HG02943 (cell line): ENCODE measurements around the gene AUNIP.

Source experiments
- ATAC-seq: cut with Tn5 transposase; IDR thresholded peaks from one replicate; pipeline ENCODE4 v1.9.1; 2021; ENCODE audit warnings: mild to moderate bottlenecking, low read depth, moderate library complexity; ENCODE audit not compliant: unreplicated experiment

The AUNIP gene

DNA sequence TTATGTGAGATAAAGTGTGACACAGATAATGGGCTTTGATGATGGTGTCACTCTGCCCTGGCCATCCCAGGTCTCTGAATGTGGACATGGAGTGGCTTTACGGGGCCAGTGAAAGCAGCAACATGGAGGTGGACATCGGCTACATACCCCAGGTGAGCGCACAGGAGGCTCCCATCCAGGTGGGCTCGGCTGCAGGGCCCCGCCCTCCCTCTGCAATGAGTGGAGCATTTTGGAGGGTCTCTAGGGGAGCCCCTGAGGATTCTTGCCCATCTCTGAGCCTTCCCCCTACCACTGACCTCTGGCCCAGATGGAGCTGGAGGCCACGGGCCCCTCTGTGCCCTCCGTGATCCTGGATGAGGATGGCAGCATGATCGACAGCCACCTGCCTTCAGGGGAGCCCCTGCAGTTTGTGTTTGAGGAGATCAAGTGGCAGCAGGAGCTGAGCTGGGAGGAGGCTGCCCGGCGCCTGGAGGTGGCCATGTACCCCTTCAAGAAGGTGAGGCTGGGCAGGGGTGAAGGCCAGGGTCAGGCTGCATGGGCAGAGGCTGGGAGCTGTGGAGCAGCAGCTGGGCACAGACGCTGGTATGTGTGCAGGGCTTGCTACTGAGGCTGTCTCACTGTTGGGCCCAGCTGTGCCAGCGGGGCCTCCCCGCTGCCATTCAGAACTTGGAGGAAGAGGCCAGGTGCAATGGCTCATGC lies 47.7 kb downstream of the AUNIP start:
- ATAC-seq, result no peak

DNA sequence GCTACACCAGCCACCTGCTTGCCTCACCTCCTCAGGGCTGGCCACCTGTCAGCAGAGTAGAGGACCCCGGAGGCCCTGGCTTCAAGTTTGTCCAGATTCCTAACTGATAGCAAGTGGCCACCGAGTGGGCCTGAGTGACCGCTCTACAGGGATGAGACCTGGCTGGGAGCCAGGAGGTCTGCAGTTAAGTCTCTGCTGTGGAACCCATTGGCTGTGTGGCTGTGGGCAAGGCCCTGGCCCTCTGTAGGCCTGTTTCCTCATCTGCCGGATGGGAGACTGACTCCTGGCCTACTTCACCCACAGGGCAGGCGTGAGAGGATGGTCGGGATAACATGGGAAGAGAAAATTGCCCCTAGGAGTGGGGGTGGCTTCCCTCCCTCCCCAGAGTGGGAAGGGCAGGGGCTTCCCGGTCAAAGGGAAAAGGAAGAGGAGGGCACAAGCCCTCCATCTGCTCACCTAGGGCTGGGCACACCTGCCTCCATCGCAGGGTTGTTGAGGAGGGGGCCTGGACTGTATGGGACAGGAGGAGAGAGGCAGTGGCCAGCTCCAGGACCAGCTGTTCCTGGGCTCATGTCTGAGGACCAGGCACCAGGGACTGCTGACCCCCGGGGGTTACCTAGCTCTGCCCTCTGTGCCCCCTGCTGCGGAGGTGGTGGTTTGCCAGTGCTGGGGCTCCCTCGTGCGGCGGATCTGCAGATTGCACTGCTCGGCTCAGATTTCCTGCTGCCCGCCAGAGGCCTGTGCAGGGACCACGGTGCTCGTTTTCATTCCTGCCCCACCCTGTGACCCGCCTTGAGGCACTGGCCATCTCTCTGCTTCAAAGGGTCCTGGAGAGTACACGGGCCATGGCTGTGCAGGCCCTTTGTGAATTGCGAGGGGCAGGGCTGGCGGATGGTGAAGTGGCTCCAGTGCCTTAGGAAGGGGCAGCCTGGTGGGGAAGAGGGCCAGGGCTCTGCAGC lies 48.6 kb downstream of the AUNIP start:
- ATAC-seq, result no peak

DNA sequence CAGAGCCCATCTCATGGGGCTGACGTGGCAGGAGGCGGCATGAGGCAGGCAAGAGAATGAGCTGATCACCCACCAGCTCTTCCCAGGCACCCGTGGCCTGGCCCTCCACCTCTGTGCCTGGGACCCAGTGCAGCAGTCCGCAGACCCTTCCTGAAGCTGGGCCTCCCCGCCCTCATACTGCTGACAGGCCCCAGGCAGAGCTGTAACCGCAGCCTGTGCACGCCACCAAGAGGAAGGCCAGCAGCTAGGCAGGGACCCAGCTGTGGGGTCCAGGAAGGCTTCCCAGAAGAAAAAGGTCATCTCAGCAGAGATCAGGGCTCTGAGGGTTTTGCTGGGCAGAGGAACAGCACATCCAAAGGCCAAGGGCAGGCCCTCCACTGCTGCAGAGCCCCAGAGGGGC lies 49.3 kb downstream of the AUNIP start:
- ATAC-seq, result no peak

DNA sequence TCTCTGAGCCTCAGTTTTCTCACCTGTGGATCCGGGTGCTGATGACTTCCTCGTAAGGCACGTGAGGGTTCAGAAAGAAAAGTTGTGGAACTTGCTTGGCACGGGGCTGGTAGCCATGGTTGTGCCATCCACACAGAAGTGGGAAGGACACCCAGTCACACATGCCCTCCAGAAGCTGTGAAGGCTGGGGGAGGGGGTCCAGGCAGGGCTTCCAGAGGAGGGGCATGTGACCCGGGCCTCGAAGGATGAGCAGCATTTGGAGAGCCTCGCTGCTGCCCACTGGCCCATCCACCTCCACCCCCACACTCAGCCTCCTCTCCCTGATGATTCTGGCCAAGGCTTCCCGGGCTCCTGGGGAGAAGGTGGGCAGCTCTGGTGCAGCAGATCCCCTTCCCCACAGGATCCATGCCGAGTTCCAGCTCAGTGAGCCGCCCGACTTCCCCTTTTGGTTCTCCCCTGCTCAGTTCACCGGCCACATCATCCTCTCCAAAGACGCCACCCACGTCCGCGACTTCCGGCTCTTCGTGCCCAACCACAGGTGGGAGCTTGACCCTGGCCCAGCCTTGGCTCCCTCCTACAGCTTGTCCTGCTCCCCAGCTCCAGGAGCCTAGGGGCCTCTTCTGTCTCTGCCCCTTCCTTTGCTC lies 49.9 kb downstream of the AUNIP start:
- ATAC-seq, result no peak

DNA sequence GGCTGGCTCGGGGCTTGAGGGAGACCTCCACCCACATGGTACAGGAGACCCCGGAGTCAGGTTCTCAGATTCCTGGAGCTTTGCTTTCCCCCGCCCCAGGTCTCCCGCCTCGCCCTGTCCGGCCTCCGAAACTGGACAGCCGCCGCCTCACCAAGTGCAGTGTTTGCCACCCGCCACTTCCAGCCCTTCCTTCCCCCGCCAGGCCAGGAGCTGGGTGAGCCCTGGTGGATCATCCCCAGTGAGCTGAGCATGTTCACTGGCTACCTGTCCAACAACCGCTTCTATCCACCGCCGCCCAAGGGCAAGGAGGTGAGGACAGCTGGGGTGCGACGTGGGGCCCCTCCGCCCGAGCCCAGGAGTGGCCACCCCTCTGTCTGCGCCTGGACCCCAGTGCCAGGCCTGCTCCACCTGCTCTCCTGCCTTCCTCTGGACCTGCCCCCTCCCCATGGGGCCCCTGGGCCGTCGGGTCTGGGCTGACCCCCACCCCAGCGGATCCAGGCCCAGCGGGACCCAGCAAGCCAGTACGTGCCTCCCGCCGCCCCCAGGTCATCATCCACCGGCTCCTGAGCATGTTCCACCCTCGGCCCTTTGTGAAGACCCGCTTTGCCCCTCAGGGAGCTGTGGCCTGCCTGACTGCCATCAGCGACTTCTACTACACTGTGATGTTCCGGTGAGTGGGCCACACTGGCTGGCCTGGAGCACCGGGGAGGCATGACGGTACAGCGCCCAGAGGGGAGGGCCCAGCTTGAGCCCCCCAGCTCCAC lies 50.6 kb downstream of the AUNIP start:
- ATAC-seq, result no peak

DNA sequence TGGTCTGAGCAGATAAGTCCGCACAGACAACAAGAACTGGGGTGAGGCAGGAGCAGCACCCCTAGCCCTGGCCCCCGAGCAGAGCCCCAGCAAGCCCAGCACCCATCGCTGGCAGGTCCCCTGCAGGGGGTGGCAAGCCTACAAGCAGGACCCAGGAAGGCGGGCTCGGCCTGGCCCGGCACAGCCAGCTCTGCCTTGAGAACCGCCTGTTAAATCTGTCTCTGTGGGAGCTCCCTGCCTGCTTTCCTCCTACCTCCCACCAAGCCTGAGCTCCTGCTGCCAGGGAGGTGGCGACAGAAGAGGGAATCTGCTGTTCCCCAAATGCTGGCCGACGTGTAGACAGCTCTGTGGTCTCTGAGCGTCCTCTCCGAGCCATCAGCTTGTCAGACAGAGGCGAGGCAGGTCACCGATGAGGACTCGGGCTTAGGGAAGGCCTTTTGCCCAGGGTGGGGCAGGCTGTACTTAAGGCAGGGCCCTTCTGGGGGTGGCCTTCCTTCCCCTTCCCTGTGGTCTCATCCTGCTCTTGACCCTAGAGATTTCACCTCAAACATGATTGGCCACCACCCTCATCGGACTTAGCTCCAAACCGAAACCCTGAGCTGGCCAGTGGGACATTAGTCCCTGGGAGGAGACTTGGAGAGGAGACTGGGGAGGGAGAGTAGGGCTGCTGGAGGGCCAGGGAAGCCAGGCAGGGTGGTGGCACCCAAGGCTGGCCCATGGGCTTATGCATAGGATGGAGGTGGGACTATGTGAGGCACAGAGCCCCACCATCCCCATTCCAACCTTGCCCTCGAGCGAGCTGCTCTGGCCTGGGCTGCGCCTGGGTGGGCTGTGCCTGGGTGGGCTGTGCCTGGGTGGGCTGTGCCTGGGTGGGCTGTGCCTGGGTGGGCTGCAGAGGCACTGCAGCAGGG lies 51.5 kb downstream of the AUNIP start:
- no peak for ATAC-seq

DNA sequence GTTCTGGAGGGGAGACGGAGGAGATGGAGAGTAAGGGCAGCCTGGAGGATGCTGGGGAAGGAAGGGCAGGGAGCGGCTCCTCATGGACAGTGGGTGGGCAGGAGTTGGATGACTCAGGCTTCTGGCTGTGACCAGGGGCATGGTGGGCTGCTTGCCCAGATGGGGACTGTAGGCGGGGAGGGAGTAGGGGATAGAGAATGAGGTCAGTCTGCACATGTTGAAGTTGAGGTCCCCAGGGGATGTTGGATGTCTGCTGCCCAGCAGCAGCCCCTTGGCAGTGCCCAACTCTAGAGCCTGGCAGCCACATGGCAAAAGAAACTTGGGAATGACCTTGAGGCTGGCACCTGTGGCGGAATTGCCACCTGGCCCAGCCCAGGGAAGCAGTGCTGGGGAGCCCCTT lies 52.8 kb downstream of the AUNIP start:
- ATAC-seq, result no peak

DNA sequence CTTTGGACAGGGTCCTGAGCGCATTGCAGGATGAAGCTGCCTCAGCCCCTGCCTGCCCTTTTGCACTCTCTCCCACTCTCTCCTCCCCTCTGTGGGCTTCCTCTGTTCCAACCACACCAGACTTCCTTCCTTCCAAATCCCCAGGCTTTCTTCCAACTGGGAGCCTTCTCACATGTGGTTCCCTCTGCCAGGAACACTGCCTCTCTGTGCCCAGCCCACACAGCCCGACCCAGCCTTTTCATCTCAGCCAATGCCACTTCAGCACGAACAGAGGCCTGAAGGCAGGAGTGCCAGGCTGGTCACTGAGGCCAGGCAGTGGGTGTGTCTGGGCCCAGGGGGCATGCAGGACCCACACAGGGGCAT lies 53.4 kb downstream of the AUNIP start:
- no peak for ATAC-seq

DNA sequence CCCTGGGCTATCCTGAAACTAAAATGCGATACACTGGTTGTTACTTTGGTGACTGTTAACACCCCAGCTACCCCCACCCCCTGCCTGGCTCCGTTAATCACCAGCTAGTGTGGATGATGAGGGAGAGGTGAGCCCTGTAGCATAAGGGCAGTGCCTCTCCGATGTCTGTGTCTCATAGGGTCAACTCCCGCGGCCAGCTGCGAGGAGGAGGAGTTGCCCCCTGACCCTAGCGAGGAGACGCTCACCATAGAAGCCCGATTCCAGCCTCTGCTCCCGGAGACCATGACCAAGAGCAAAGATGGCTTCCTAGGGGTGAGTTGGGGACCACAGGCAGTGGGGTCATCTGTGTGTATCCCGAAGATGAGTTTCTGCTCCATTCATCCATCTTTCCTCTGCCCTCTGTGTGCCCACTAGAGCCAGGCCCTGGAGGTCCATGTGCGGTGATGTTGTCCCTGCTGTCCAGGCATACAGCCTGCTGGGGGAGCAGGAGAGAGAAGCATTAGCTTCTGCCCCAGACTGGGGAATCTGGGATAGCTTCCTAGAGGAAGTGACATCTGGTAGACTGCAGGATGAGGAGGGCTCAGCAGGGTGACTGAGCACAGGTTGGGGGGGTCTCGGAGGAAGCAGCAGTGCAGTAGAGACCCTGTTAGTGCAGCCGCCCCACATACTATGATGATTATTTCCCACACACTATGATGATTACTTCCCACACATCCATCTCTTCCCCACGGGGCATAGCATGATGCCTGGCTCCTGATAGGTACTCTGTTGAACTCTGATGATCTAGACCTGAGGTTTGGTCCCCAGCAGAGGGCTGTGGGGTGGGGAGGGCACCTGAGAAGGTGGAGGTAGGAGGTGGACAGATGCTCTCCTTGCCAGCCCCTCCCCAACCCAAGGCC lies 54.0 kb downstream of the AUNIP start:
- no peak for ATAC-seq

DNA sequence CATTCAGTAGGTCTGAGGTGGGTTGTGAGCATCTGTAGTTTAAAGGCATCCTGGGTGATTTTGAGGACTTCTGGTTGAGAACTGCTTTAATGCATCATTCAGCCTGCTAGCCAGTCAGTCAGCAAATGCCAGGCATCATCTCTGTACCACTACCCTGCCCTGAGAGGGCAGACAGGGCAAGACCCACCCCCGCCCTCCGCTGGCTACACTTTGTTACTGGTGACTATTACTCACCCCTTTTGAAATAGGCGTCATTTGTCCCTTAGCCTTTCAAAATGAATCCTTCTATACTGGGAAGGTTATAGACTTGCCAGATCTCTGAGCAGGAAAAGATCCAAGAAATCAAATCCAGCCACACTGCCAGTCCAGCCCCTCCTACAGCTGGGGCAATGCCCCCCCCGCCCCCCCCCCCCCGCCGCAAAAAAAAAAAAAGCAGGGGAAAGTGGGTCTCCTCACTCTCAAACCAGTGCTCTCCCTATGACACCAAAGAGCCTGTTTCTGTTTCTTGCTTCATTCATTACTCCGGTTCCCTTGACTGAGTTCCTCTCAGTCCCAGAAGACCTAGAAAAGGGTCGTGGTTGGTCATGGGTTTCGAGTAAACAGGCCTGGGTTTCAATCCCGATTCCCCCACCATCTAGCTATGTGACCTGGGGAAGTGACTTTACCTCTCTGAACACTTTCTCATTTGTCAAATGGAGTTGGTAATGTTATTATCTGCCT lies 54.9 kb downstream of the AUNIP start:
- no peak for ATAC-seq

DNA sequence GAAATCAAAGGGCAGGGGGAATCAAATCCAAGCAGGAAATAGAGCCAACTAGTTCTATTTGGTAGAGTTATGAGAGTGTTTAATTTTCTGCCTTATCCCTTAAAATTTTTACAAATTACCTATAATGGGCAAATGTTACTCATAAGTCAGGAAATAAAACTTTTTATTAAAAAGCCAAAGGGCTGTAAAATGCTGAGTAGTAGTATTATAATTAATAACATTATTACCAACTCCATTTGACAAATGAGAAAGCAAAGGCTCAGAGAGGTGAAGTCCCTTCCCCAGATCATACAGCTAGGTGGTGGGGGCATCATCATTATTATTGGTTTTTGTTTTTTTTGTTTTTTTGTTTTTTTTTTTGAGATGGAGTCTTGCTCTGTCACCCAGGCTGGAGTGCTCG lies 55.9 kb downstream of the AUNIP start:
- no peak for ATAC-seq

DNA sequence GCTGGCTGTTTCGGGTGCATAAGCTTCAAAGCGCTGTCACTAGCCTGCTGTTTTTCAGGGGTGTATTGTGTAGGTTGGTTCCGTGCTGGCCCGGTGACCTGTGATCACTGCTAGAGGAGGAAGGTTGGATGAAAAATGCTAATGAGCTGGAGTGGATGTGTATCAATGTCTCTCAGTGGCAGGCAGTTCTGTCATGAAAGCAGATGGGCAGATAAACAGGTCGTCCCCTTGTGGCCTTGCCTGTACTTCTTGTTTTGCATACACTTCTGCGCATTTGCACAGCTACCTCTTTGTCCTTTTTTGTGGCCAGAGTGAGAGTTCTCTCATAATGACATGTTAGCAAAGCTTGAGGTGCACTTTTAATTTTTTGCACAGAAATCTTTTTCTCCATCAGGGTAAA lies 56.3 kb downstream of the AUNIP start:
- ATAC-seq, result no peak

DNA sequence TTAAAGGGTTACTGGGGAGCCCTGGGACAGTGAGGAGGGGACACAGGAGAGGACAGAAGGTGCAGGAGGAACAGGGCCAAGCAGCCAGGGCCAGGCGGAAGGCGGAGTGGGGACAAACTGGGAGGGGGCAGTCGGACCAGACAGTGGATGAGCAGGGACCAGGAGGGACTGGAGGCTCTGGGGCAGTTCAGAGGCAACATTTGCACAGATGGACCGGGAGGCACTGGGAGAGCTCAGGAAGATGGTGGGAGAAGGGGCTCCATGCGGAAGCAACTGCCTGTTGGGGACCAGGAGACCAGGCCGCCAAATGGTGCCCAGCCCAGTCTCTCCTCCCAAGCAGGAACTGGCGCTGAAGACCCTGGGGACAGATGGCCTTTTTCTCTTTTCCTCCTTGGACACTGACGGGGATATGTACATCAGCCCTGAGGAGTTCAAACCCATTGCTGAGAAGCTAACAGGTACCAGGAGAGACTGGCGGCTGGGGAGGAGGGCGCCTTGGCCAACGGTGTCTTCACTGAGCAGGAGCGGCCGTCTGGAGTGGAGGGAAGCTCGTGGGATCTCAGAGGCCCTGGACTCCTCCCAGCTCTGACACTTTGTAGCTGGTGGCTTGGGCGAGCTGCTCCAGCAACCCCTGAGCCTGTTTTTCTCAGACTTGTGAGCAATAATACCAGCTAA lies 58.4 kb downstream of the AUNIP start:
- no peak for ATAC-seq

DNA sequence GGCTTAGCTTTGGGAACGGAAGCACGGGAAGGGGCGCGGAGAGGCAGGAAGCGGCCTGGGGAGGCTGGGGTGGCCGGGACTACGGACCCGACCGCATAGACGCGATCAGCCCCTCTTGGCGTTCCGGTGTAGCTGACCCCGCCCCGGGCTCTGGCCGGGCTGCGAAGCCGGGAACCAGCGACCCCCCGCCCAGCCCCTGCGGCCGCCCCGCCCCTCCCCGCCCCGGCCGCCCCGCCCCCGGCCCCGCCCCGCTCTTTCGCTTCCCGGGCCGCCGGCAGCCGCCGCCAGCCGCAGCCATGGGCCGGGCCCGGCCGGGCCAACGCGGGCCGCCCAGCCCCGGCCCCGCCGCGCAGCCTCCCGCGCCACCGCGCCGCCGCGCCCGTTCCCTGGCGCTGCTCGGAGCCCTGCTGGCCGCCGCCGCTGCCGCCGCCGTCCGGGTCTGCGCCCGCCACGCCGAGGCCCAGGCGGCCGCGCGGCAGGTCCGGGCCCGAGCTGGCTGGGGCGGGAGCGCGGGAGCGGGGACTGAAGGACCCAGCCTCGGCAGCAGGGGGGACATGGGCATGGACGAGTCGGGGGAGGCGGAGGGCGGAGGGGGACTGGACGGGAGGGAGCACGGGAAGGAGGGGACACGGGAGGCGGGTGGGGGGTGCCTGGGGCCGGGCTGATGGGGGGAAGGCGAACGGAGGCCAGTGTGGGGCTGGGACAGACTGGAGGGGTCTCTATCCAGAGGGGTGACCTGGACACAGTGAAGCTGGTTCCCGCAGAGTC lies 59.1 kb downstream of the AUNIP start, which contains the start of gene SELENON:
Gene SELENON (plus strand): TSS at position 259 of the 768 bp plus-strand sequence. CDS start 38 bp downstream, at position 297.
- ATAC-seq, result no peak

DNA sequence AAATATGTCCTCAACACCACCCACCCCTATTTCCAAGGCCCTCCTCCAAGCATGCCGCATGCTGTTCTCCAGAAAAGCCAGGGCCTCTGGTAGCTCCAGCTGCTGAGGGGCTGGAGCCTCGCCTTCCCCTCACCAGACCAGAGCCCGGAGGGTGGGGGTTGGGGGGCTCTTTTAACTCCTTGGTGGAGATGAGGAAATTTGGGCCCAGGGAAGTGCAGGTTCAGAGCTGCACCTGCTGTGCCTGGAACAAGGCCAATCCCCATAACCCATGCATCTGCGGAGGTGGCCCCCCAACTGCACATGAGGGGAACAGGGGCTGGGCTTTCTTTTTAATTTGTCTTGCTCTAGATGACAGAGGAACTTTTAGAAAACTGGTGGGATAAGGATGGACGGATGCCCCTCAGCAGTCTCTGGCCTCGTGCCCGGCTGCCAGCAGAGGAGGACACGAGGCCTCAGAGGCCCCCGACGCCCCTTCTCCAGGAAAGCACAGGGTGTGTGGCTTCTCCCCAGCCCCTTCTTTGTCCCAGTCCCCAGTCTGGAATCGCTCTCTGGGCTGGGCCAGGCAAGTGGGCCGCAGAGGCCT lies 59.8 kb downstream of the AUNIP start:
- no peak for ATAC-seq

DNA sequence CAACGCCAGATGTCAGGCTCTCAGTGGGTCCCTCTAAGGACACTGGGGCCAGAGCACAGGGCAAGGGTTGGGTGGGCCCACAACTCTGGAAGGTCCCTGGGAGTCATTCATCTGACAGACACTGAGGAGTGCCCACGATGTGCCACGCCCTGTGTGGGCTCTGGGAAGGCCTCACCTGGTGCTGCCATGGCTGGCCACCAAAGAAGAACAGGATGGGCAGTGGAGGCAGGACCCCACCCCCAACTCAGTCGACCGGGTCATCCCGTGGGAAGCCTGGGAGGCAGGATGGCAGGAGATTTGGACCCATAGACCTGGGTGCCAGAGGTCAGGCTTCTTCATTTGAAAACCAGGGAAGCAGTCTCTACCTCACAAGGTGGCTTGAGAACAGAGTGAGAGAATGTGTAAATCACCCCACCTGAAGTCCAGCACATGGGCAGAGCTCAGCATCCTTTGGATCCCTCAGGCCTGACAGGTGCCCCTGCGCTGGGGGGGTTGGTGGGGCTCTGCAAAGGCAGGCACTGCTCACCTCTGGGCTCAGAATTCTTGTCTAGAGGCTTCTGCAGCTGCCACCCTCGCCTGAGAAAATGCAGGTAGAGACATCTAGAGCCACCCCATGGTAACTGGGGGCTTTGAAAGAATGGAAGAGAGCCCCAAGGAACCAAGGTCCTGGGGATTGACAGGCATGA lies 60.4 kb downstream of the AUNIP start:
- no peak for ATAC-seq
